Uterus (tissue), 4 donors: ENCODE measurements around the gene S100A8. TPM values are rescaled to one million over a fixed set of nuclear protein-coding genes. Genes with fewer than 3 reads are reported as not detected.

Experiments used
- DNase-seq, 2 donors: peaks; one replicate each; pipeline ENCODE4 v3.0.0-alpha.2; 2019 to 2020
- H3K27ac ChIP-seq, 2 donors: fragments of 200-600 bp; sonication (generic); 1 replicate in 1 of 2; 2 replicates in 1 of 2; pipeline ENCODE4 v1.5.1; 2016 to 2018
- H3K27me3 ChIP-seq, 2 donors: fragments of 200-600 bp; sonication (generic); one replicate each; pipeline ENCODE4 v1.5.1; 2018 to 2019; ENCODE audit warnings: control low read depth in 1 of 2
- H3K36me3 ChIP-seq, 2 donors: fragments of 200-600 bp; sonication (generic); one replicate each; pipeline ENCODE4 v1.5.1; 2019; ENCODE audit warnings: control low read depth in 1 of 2
- H3K4me1 ChIP-seq, 2 donors: fragments of 200-600 bp; sonication (generic); one replicate each; pipeline ENCODE4 v1.5.1; 2018 to 2019; ENCODE audit warnings: control low read depth in 1 of 2
- H3K4me3 ChIP-seq, 2 donors: fragments of 200-600 bp; sonication (generic); 1 replicate in 1 of 2; 2 replicates in 1 of 2; pipeline ENCODE4 v1.5.1; 2018 to 2019; ENCODE audit warnings: mild to moderate bottlenecking in 1 of 2
- H3K9me3 ChIP-seq, 2 donors: fragments of 200-600 bp; sonication (generic); one replicate each; pipeline ENCODE4 v1.5.1; 2019; ENCODE audit warnings: control low read depth in 1 of 2
- CTCF ChIP-seq, 4 experiments: fragments of 200-600 bp in 2 of 4; fragments of 450-650 bp in 2 of 4; sonication (generic) in 2 of 4; IDR thresholded peaks; one replicate each; pipeline ENCODE4 v1.5.1; 2016 to 2019; ENCODE audit warnings: antibody characterized with exemption in 4 of 4, mild to moderate bottlenecking in 2 of 4, moderate library complexity in 1 of 4
- POLR2A ChIP-seq, 2 donors: fragments of 450-650 bp; IDR thresholded peaks; one replicate each; pipeline ENCODE4 v1.6.1; 2016; ENCODE audit warnings: antibody characterized with exemption in 2 of 2, mild to moderate bottlenecking in 1 of 2, moderate library complexity in 1 of 2
- intact Hi-C: fragments of 100-400 bp; cut with DNase I; formaldehyde crosslinking; loops from one replicate; pipeline ENCODE4 v1.15.1; 2023; ENCODE audit warnings: low total_unique reads
- total RNA-seq, 4 donors: library from RNA; depleted of rRNA in 3 of 4; stranded (reverse); fragments of >200 nt in 3 of 4; gene quantifications; one replicate each; pipeline versions ENCODE4 v1.1.0 to v1.2.4, GENCODE V29; 2014 to 2023
- donor health status: DM: yes; HTN: yes; CAD: no.

The S100A8 gene
- total RNA-seq, 4 donors from 2014 or later = 5.4 to 25.2 (median 24.7) TPM; not detected in 1

GRCh38 chr1:153394391-153394790 lies 3.5 kb upstream of the S100A8 start:
- H3K9me3 ChIP-seq = no peaks in the 10 kb centered on the region
- no peaks in the 10 kb centered on the region for H3K27me3 ChIP-seq
- no peaks in the 10 kb centered on the region for H3K36me3 ChIP-seq
- H3K4me1 ChIP-seq = no peaks in the 10 kb centered on the region
- TF ChIP-seq POLR2A (IDR thresholded peaks at IDR 0.05) = no peak
- TF ChIP-seq CTCF (IDR thresholded peaks at IDR 0.05) = no peak
- no peak overlapping the region for H3K4me3 ChIP-seq
- intact Hi-C loops = no loop called here
- no peak overlapping the region for H3K27ac ChIP-seq
- no peak for DNase-seq

GRCh38 chr1:153393926-153394325 lies 3.1 kb upstream of the S100A8 start:
- Histone ChIP-seq H3K4me1 (no peaks in the 10 kb centered on the region), H3K9me3 (no peaks in the 10 kb centered on the region), H3K4me3 (no peak overlapping the region), H3K27ac (no peak overlapping the region), H3K27me3 (no peaks in the 10 kb centered on the region), H3K36me3 (no peaks in the 10 kb centered on the region)
- DNase-seq = no peak
- no peak for TF ChIP-seq CTCF (IDR thresholded peaks at IDR 0.05)
- no peak for TF ChIP-seq POLR2A (IDR thresholded peaks at IDR 0.05)
- intact Hi-C loops = no loop called here

GRCh38 chr1:153392822-153393221 lies 1.9 kb upstream of the S100A8 start:
- Histone ChIP-seq H3K4me3 (no peak overlapping the region), H3K27ac (no peak overlapping the region), H3K4me1 (no peaks in the 10 kb centered on the region), H3K9me3 (no peaks in the 10 kb centered on the region), H3K36me3 (no peaks in the 10 kb centered on the region), H3K27me3 (no peaks in the 10 kb centered on the region)
- no peak for DNase-seq
- TF ChIP-seq POLR2A (IDR thresholded peaks at IDR 0.05) = no peak
- no peak for TF ChIP-seq CTCF (IDR thresholded peaks at IDR 0.05)
- intact Hi-C loops = no loop called here

DNA sequence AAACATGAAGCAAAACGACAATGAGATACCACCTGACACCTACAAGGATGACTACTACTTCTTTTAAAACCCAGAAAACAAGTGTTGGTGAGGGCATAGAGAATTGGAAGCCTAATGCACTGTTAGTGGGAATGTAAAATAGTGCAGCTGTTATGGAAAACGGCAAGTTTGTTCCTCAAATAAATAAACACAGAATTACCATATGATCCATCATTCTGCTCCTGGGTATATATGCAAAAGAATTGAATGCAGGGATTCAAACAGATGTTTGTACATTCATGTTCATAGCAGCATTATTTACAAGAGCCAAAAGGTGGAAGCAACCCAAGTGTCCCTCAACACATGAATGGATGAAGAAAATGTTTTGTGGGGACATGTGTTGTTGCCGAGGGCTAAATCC lies 1.4 kb upstream of the S100A8 start:
- Histone ChIP-seq H3K4me1 (no peaks in the 10 kb centered on the region), H3K27me3 (no peaks in the 10 kb centered on the region), H3K27ac (no peak overlapping the region), H3K9me3 (no peaks in the 10 kb centered on the region), H3K4me3 (no peak overlapping the region), H3K36me3 (no peaks in the 10 kb centered on the region)
- DNase-seq = no peak
- TF ChIP-seq CTCF (IDR thresholded peaks at IDR 0.05) (no peak), POLR2A (IDR thresholded peaks at IDR 0.05) (no peak)
- intact Hi-C loops = no loop called here

DNA sequence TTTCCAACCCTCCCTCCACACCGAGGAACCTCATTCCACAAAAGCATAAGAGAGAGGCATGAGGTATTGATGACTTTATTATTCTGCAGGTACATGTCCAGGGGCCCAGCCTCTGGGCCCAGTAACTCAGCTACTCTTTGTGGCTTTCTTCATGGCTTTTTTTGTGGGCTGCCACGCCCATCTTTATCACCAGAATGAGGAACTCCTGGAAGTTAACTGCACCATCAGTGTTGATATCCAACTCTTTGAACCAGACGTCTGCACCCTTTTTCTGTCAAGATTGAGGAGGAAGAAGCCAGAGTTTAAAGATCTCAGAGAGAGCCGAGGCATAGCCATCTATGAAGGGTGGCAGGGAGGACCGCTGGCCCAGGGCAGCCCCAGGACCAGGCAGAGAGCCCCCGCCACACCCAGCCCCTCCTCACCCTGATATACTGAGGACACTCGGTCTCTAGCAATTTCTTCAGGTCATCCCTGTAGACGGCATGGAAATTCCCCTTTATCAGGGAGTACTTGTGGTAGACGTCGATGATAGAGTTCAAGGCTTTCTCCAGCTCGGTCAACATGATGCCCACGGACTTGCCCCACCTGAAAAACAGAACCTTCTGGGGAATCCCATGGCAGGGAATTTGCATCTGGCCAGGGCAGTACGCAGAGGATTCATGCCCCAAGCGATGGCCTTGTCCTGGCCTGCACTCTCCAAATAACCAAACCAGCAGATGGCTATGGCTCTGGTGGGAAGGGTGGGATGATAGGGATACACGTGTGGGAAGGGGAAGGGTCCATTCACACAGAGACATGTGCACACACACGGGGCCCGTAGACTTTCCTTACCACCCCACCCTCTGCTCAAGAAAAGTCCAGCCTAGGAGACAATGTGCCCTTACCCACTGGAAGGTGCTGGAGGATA lies 647 bp downstream of the S100A8 start:
- DNase-seq = no peak
- Histone ChIP-seq H3K4me3 (no peak overlapping the region), H3K9me3 (no peaks in the 10 kb centered on the region), H3K36me3 (no peaks in the 10 kb centered on the region), H3K27me3 (no peaks in the 10 kb centered on the region), H3K4me1 (no peaks in the 10 kb centered on the region), H3K27ac (no peak overlapping the region)
- intact Hi-C loops = no loop called here
- TF ChIP-seq CTCF (IDR thresholded peaks at IDR 0.05) = no peak
- TF ChIP-seq POLR2A (IDR thresholded peaks at IDR 0.05) = no peak
